HepG2 (cell line): ENCODE results near the gene STAP1. TPM values are rescaled to one million over a fixed set of nuclear protein-coding genes. Genes with fewer than 3 reads are reported as not detected.

Source experiments
- ATAC-seq: fragments of 200-7000 bp; cut with Tn5 transposase; 3 replicates; pipeline ENCODE4 v1.9.1; 2020; ENCODE audit warnings: mild to moderate bottlenecking, moderate library complexity
- BruUV-seq: library from RNA; stranded (reverse); fragments of 400-500 nt; replicated peaks from 2 replicates; lab custom pipeline; 2021; lab: Mats Ljungman, UMichigan
- CTCF ChIA-PET: fragments of 300-600 bp; formaldehyde crosslinking; extraction: SDS; loops from one replicate; lab custom pipeline; 2021; ENCODE audit warnings: low total read pairs, inconsistent platforms, low intra/inter-chr PET ratio; lab: Yijun Ruan, JAX
- POLR2A ChIA-PET: fragments of 350-600 bp; sonication (Branson Sonifier 250); formaldehyde crosslinking; loops from one replicate; lab custom pipeline; 2020; ENCODE audit warnings: antibody characterized with exemption, inconsistent platforms; lab: Yijun Ruan, JAX
- DNase-seq: peaks from one replicate; pipeline ENCODE4 v3.0.0-alpha.2; 2015; ENCODE audit warnings: low spot score
- FAIRE-seq: peaks from 3 replicates; lab custom pipeline; 2011; peaks lifted over from hg19 to GRCh38; lab: Jason Lieb, UNC
- H2AFZ ChIP-seq: one replicate; pipeline ENCODE4 v1.6.1; 2011; ENCODE audit warnings: low read length, inconsistent platforms
- H3K27ac ChIP-seq: fragments of 300-600 bp; 3 replicates; pipeline ENCODE4 v1.8.0; 2011; ENCODE audit warnings: mixed run types, mild to moderate bottlenecking, mixed read lengths, low read length, inconsistent platforms; ENCODE audit not compliant: insufficient read depth; ENCODE audit errors: extremely low read length
- H3K27me3 ChIP-seq, 2 experiments: fragments of 200-600 bp in 1 of 2; 2 replicates in 1 of 2; 3 replicates in 1 of 2; pipeline versions ENCODE4 v1.6.0 to v1.8.0; 2011; ENCODE audit warnings: low read length in 2 of 2, mild to moderate bottlenecking in 2 of 2, moderate library complexity in 2 of 2, inconsistent platforms in 1 of 2; ENCODE audit not compliant: insufficient read depth in 2 of 2, control insufficient read depth in 1 of 2
- H3K36me3 ChIP-seq, 2 experiments: fragments of 200-600 bp in 1 of 2; replicated peaks in 1 of 2; 2 replicates in 1 of 2; 3 replicates in 1 of 2; pipeline versions ENCODE4 v1.5.1 to v1.8.0; 2011; ENCODE audit warnings: low read length in 2 of 2, inconsistent platforms in 1 of 2; ENCODE audit not compliant: insufficient read depth in 2 of 2, control insufficient read depth in 1 of 2
- H3K4me1 ChIP-seq: 2 replicates; pipeline ENCODE4 v1.5.1; 2012; ENCODE audit warnings: low read length, inconsistent platforms; ENCODE audit not compliant: insufficient read depth
- H3K4me2 ChIP-seq: 2 replicates; pipeline ENCODE4 v1.6.0; 2011; ENCODE audit warnings: low read depth, low read length, inconsistent platforms
- H3K4me3 ChIP-seq, 3 experiments: fragments of 200-600 bp in 1 of 3; sonication (generic), shearing (Covaris generic) in 1 of 3; replicated peaks in 1 of 3; 2 replicates each; pipeline ENCODE4 v1.5.1; 2011 to 2016; ENCODE audit warnings: low read length in 3 of 3, inconsistent platforms in 2 of 3, low read depth in 2 of 3, mild to moderate bottlenecking in 2 of 3, control low read depth in 1 of 3, mixed read lengths in 1 of 3; ENCODE audit not compliant: insufficient read depth in 1 of 3
- H3K79me2 ChIP-seq: one replicate; pipeline ENCODE4 v1.6.1; 2011; ENCODE audit warnings: low read length, inconsistent platforms; ENCODE audit not compliant: insufficient read depth
- H3K9ac ChIP-seq: 2 replicates; pipeline ENCODE4 v1.6.0; 2011; ENCODE audit warnings: mild to moderate bottlenecking, low read depth, low read length, inconsistent platforms; ENCODE audit not compliant: insufficient read depth
- H3K9me3 ChIP-seq: 2 replicates; pipeline ENCODE4 v1.5.1; 2012; ENCODE audit warnings: mild to moderate bottlenecking, low read length
- H4K20me1 ChIP-seq: 2 replicates; pipeline ENCODE4 v1.6.0; 2011; ENCODE audit warnings: inconsistent platforms, mild to moderate bottlenecking, low read length, moderate library complexity; ENCODE audit not compliant: insufficient read depth
- ATAD3A ChIP-seq: sonication (generic); formaldehyde crosslinking; IDR thresholded peaks from 2 replicates; pipeline ENCODE4 v1.4.0; 2020; ENCODE audit warnings: missing genetic modification reagents
- BHLHE40 ChIP-seq: IDR thresholded peaks from 2 replicates; pipeline ENCODE4 v1.6.1; 2011; ENCODE audit warnings: low read length, improper control_type of control experiment
- DMTF1 ChIP-seq: sonication (generic); formaldehyde crosslinking; IDR thresholded peaks from 2 replicates; pipeline ENCODE4 v1.4.0; 2020; ENCODE audit warnings: mild to moderate bottlenecking, missing genetic modification reagents
- KDM4B ChIP-seq: sonication (generic); formaldehyde crosslinking; IDR thresholded peaks from 2 replicates; pipeline ENCODE4 v1.4.0; 2020; ENCODE audit warnings: missing genetic modification reagents
- KMT2A ChIP-seq: sonication (generic); formaldehyde crosslinking; IDR thresholded peaks from 2 replicates; pipeline ENCODE4 v1.4.0; 2020; ENCODE audit warnings: missing genetic modification reagents
- PHF8 ChIP-seq: sonication (generic); formaldehyde crosslinking; IDR thresholded peaks from 2 replicates; pipeline ENCODE4 v1.5.0; 2020; ENCODE audit warnings: missing genetic modification reagents
- POGZ ChIP-seq: sonication (generic); formaldehyde crosslinking; IDR thresholded peaks from 2 replicates; pipeline ENCODE4 v1.4.0; 2020; ENCODE audit warnings: mild to moderate bottlenecking, missing genetic modification reagents
- SOX6 ChIP-seq, 2 experiments: fragments of 450-650 bp in 1 of 2; sonication (generic) in 1 of 2; formaldehyde crosslinking in 1 of 2; IDR thresholded peaks; 2 replicates each; pipeline versions ENCODE4 v1.4.0 to v1.6.1; 2017 to 2020; ENCODE audit warnings: antibody characterized with exemption in 1 of 2, mild to moderate bottlenecking in 1 of 2, missing genetic modification reagents in 1 of 2
- SP2 ChIP-seq: sonication (generic); formaldehyde crosslinking; IDR thresholded peaks from 2 replicates; pipeline ENCODE4 v1.5.1; 2020; ENCODE audit warnings: mild to moderate bottlenecking, missing genetic modification reagents
- SPEN ChIP-seq: sonication (generic); formaldehyde crosslinking; IDR thresholded peaks from 2 replicates; pipeline ENCODE4 v1.5.1; 2020; ENCODE audit warnings: low read depth, mild to moderate bottlenecking, missing genetic modification reagents
- TSC22D2 ChIP-seq: sonication (generic); formaldehyde crosslinking; IDR thresholded peaks from 2 replicates; pipeline ENCODE4 v1.5.1; 2020; ENCODE audit warnings: missing genetic modification reagents, mild to moderate bottlenecking, borderline replicate concordance
- ZBTB21 ChIP-seq: sonication (generic); formaldehyde crosslinking; IDR thresholded peaks from 2 replicates; pipeline ENCODE4 v1.4.0; 2020; ENCODE audit warnings: missing genetic modification reagents
- ZNF10 ChIP-seq: sonication (generic); formaldehyde crosslinking; IDR thresholded peaks from 2 replicates; pipeline ENCODE4 v1.4.0; 2020; ENCODE audit warnings: mild to moderate bottlenecking, low read depth, missing genetic modification reagents, borderline replicate concordance
- ZNF430 ChIP-seq: sonication (generic); formaldehyde crosslinking; IDR thresholded peaks from 2 replicates; pipeline ENCODE4 v1.9.0; 2021; ENCODE audit warnings: mild to moderate bottlenecking, missing genetic modification reagents
- ZNF674 ChIP-seq: sonication (generic); formaldehyde crosslinking; IDR thresholded peaks from 2 replicates; pipeline ENCODE4 v1.5.0; 2020; ENCODE audit warnings: low read depth, mild to moderate bottlenecking, missing genetic modification reagents
- ZNF724P ChIP-seq: sonication (generic); formaldehyde crosslinking; IDR thresholded peaks from 2 replicates; pipeline ENCODE4 v1.8.0; 2022; ENCODE audit warnings: missing genetic modification reagents, borderline replicate concordance
- ZNF776 ChIP-seq: sonication (generic); formaldehyde crosslinking; IDR thresholded peaks from 2 replicates; pipeline ENCODE4 v1.4.0; 2020; ENCODE audit warnings: mild to moderate bottlenecking, missing genetic modification reagents
- WGBS: methylation state at CpG from one replicate; pipeline ENCODE4 v1.1.6; 2017; ENCODE audit warnings: low lambda C conversion rate; 5-methylcytosine and 5-hydroxymethylcytosine counted together
- in situ Hi-C: cut with HindIII; loops from 2 replicates; pipeline ENCODE4 v1.10.0; 2017; ENCODE audit warnings: low pct_unique_long_range_greater_than_20kb; ENCODE audit not compliant: extremely low pct_ligation_motif_present
- intact Hi-C: fragments of 100-400 bp; cut with micrococcal nuclease; formaldehyde crosslinking; loops from one replicate; pipeline ENCODE4 v1.10.0; 2022; ENCODE audit not compliant: unreplicated experiment
- polyA plus RNA-seq, 8 experiments: library from polyadenylated mRNA; depleted of rRNA in 3 of 8; stranded (reverse) in 7 of 8; unstranded in 1 of 8; fragments of >200 nt; fragmentation: Illumina TruSeq in 4 of 8; extraction: Trizol in 4 of 8; gene quantifications; 2 replicates each; pipeline versions ENCODE4 v1.2.1 to v1.2.3, GENCODE V29; 2011 to 2016; ENCODE audit warnings: low read depth in 4 of 8, missing spikeins in 1 of 8, mixed read lengths in 1 of 8; ENCODE audit not compliant: insufficient read depth in 1 of 8
- total RNA-seq, 5 experiments: library from RNA; depleted of rRNA; stranded (reverse); fragments of >200 nt; fragmentation: Illumina TruSeq; extraction: Trizol; gene quantifications; 2 replicates each; pipeline ENCODE4 v1.2.3, GENCODE V29; 2016; ENCODE audit warnings: low read depth in 1 of 5
- TF ChIP-seq, protein P1 (sequence below): sonication (generic); formaldehyde crosslinking; IDR thresholded peaks from 2 replicates; pipeline ENCODE4 v1.8.0; 2022; ENCODE audit warnings: missing genetic modification reagents, mild to moderate bottlenecking, borderline replicate concordance
- TF ChIP-seq, protein P2 (sequence below): sonication (generic); formaldehyde crosslinking; conservative IDR thresholded peaks from 2 replicates; pipeline ENCODE4 v1.8.1; 2023; ENCODE audit warnings: missing genetic modification reagents

The STAP1 gene
- total and polyA plus RNA-seq, 2 of the 13 experiments (the other 11 are each of a cell fraction or from before 2014, with no cell fraction given) = not detected

DNA sequence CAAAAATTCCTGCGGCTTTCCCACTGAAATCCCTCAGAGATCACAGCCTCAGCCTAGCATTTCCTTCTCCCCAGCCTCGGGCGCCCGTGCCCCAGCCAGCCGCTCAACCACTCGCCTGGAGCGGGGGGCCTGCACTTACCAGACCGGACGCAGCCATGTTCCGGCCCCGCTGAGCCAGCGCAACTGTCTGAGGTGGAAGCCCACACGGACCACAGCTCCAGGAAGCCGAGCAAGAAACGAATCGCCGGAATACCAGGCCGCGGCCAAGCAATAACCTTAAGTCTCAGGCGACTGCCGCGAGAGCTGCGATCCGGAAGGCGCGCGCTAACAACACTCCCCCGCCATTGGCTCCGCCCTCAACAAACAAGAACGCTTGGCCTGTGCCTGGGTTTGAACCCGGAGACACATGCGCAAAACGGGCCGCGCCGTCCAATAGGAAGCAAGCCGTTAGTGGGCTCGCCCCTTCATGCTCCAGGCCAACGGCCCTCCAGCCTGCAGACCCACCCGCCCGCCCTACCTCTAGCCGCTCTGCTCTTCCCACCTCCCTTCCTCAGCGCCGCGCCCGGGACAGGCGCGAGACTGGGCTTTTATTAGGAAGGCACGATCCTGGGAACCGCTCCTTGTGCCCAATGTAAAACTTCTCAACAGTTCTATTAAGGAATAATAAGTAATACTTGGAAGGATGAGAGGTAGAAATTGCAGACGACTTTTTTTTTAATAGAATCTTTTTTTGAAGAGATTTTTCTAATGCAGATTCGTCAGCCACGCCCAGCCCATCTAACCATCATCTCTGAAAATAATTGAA lies 13.1 kb upstream of the STAP1 start, which contains the start of gene CENPC (continued):
- TF ChIP-seq SPEN (peak; percentile 56; the same call in 1 of the 2 replicates), TSC22D2 (CRISPR knock-in tag) (no peak), PHF8 (CRISPR knock-in tag) (peak; percentile 97), KDM4B (0 out of 2 replicates have a peak, but pooled peaks have one; percentile 27), KMT2A (CRISPR knock-in tag) (peak; percentile 97), ZNF430 (0 out of 2 replicates have a peak, but pooled peaks have one; percentile 71), BHLHE40 (peak; percentile 9; the same call in 1 of the 2 replicates), ZNF674 (no peak), ZNF776 (CRISPR knock-in tag) (peak; percentile 28; the same call in 1 of the 2 replicates), SOX6 (IDR thresholded peaks at IDR 0.05) (no peak), SOX6 (CRISPR knock-in tag; IDR thresholded peaks at IDR 0.05) (peak; percentile 41; the same call in 1 of the 2 replicates)

- peaks cover 34% of the 10 kb centered on the region for H3K79me2 ChIP-seq
- in situ Hi-C loops = loop anchor here (25.0 kb wide), 1 partner anchor 616 kb away; no protein-coding TSS in a partner anchor
- intact Hi-C loops = loop anchor here (5.0 kb wide), 4 partner anchors 71 to 631 kb away; partner anchors contain the start of gene UBA6
- TF ChIP-seq ATAD3A (CRISPR knock-in tag) (no peak), DMTF1 (CRISPR knock-in tag) (no peak), ZNF10 (CRISPR knock-in tag) (no peak), ZNF724P (no peak), SP2 (CRISPR knock-in tag) (no peak), ZBTB21 (CRISPR knock-in tag) (no peak), POGZ (CRISPR knock-in tag) (no peak)
- TF ChIP-seq, protein P1, sequence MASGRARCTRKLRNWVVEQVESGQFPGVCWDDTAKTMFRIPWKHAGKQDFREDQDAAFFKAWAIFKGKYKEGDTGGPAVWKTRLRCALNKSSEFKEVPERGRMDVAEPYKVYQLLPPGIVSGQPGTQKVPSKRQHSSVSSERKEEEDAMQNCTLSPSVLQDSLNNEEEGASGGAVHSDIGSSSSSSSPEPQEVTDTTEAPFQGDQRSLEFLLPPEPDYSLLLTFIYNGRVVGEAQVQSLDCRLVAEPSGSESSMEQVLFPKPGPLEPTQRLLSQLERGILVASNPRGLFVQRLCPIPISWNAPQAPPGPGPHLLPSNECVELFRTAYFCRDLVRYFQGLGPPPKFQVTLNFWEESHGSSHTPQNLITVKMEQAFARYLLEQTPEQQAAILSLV = no peak
- TF ChIP-seq, protein P2, sequence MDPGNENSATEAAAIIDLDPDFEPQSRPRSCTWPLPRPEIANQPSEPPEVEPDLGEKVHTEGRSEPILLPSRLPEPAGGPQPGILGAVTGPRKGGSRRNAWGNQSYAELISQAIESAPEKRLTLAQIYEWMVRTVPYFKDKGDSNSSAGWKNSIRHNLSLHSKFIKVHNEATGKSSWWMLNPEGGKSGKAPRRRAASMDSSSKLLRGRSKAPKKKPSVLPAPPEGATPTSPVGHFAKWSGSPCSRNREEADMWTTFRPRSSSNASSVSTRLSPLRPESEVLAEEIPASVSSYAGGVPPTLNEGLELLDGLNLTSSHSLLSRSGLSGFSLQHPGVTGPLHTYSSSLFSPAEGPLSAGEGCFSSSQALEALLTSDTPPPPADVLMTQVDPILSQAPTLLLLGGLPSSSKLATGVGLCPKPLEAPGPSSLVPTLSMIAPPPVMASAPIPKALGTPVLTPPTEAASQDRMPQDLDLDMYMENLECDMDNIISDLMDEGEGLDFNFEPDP (CRISPR knock-in tag) = no peak
- TF ChIP-seq, all 625 proteins: peak for 0
- ATAC-seq (no peak), FAIRE-seq (no peak), DNase-seq (no peak)
- H3K9me3 ChIP-seq = no peaks in the 10 kb centered on the region
- H3K27me3 ChIP-seq = no peaks in the 10 kb centered on the region
- peak overlapping the region; percentile 77 for H3K4me2 ChIP-seq
- H3K27ac ChIP-seq = peak overlapping the region; percentile 44
- no peaks in the 10 kb centered on the region for H4K20me1 ChIP-seq
- peak overlapping the region; percentile 74 for H2AFZ ChIP-seq
- peaks cover 0 to 8% of the 10 kb centered on the region in 2 experiments; a peak in 2 of 5 replicates for H3K36me3 ChIP-seq
- H3K4me1 ChIP-seq = peaks cover 36% of the 10 kb centered on the region
- ChIA-PET CTCF (no interaction called here), POLR2A (interaction anchor here (1.2 kb wide), 1 partner anchor 155 kb away, joined by 4 read pairs; the partner anchor contains the start of gene UBA6)
- 25% methylated on average over 4 of the region's 4 CpGs for WGBS
- H3K4me3 ChIP-seq = peak overlapping the region; percentile 55 to 96 (median 67); a peak in 5 of 6 replicates
- H3K9ac ChIP-seq = peak overlapping the region; percentile 52; the same call in 1 of the 2 replicates
- BruUV-seq = no TSS peak
Observed at GRCh38 chr4:67546004-67546356, 12.5 kb upstream of the STAP1 start.
